22Rv1 (cell line): Measurements from ENCODE around the gene NOC2L.
"Not testable (repeated sequence)": the region's sequence is repeated elsewhere in the genome, so short reads cannot be mapped to it uniquely, and the experiment has no call there.

Source experiments
- H3K27ac ChIP-seq: fragments of 450-650 bp; 2 replicates; pipeline ENCODE4 v1.5.1; 2017
- CTCF ChIP-seq: fragments of 450-650 bp; IDR thresholded peaks from 2 replicates; pipeline ENCODE4 v1.5.1; 2017; ENCODE audit warnings: mild to moderate bottlenecking
- ZFX ChIP-seq: fragments of 450-650 bp; IDR thresholded peaks from 2 replicates; pipeline ENCODE4 v1.6.1; 2017; ENCODE audit warnings: antibody characterized with exemption, borderline replicate concordance

The NOC2L gene

GRCh38 chr1:902802-903201, 56.3 kb downstream of the NOC2L start:
- no peak overlapping the region for H3K27ac ChIP-seq
- TF ChIP-seq ZFX (no peak), CTCF (no peak)

GRCh38 chr1:901108-901859, 57.8 kb downstream of the NOC2L start:
- TF ChIP-seq CTCF (no peak), ZFX (no peak)
- no peak overlapping the region for H3K27ac ChIP-seq

- TF ChIP-seq ZFX (no peak), CTCF (no peak)
- H3K27ac ChIP-seq = no peak overlapping the region
These were observed 59.3 kb downstream of the NOC2L start for GRCh38 chr1:899636-900317.

GRCh38 chr1:897951-898350, 61.1 kb downstream of the NOC2L start:
- not testable (repeated sequence) for H3K27ac ChIP-seq

GRCh38 chr1:897226-897625, 61.8 kb downstream of the NOC2L start:
- TF ChIP-seq CTCF (no peak), ZFX (no peak)
- no peak overlapping the region for H3K27ac ChIP-seq
